MV-4-11 (cell line): ENCODE data around the gene TESMIN.

Source experiments
- DNase-seq: peaks from one replicate; lab custom pipeline; 2025; lab: John Stamatoyannopoulos, UW

The TESMIN gene

DNA sequence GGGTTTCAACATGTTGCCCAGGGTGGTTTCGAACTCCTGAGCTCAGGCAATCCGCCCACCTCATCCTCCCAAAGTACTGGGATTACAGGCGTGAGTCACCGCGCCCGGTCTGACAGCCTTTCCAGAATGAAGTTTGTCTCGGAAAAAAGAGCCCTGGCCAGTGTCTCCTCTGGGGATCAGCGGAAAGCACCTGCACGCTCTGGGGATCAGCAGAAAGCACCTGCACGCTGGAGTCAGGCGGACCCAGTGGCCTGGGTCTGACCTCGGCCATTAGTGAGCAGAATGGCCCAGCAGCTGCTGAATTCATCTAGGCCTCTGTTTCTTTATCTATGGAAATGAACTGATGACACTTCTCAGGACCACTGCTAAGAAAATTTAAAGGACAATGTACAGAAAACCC, 10.5 kb upstream of the TESMIN start:
- DNase-seq: no peak

DNA sequence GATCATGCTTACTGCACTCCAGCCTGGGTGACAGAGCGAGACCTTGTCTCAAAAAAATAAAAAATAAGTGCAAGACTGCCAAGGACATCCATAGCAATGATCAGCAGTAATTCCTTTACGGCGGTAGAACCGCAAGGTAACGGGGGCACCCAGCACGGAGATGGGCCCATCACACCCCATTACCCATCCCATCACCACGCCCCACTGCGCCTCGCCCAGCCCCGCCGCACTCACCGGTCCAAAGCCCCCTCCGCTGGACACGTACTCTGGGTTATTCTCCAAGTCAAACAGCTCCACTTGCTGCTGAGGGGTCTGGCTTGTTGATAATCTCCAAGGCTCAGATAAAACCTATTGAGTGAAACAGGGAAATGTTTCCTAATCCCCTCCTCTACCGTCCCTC, 8.7 kb upstream of the TESMIN start:
- no peak for DNase-seq

DNA sequence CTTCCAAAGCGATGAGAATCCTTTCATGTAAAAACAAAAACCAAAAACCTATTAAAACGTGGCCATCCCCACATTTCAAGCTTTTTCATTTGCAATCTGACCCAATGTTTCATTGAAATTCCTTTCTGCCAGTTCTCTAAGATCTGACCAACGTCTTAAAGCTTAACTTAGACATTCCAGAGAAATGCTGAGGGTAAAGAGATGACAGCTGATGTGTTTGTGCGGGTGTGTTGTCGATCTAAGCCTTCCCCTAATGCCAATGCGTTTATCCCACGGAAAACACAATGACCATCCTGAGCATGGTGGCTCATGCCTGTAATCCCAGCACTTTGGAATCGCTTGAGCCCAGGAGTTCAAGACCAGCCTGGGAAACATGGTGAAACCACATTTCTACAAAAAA, 6.4 kb upstream of the TESMIN start:
- DNase-seq: no peak

DNA sequence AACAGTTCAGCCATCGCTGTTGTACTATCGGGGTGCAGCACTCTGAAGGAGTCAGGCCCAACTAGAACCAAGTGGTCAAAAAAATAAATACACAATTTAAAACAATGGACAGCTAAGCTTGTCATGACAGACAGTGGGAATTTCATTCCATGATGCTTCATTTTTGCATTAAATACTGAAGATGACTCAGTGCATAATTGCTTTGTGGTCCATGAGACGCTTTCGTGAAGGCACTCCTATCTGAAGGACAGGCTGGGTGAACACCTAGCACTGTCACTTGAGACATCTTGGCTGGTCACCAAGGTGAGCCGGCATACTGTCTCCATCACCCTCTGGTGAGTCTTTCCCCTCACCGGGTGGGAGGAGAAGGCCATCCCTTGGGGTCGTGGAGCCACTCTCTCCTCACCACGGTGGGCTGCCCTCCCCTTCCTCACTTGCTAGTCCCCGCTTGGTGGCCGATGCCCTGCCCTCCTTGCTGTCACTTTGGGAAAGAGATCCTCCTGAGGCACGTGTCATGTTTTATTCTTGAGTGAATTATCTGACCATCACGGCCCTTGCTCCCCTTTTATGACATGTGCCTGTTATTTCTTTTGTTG, 4.9 kb upstream of the TESMIN start:
- DNase-seq: no peak

DNA sequence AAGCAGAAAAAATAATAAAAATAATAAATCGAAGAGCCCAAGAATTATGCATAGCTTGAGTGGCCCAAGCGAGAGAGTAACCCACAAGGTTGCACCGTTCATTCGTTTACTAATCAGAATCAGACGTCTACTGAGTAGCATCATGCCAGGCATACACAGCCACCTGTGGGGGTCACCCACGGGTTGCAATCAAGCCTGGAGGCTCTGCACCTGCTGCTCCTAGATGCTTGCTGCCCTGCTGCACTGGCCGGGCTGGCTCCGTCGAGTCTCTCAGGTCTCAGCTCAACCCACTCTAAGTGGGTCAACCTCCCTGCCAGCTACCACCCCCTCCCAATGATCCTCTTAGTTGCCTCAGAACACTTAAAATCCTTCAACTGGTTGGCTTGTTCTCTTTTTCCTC, 2.0 kb upstream of the TESMIN start:
- DNase-seq: no peak

DNA sequence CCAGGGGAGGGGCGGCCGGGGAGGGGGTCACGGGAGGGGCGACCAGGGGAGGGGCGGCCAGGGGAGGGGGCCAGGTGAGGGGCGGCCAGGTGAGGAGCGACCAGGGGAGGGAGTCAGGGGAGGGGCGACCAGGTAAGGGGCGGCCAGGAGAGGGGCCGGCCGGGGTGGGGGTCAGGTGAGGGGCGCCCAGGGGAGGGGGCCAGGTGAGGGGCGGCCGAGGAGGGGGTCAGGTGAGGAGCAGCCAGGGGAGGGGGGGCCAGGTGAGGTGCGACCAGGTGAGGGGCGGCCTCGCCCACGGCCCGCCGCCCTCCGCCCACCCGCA, 355 bp downstream of the TESMIN start:
- DNase-seq: no peak

DNA sequence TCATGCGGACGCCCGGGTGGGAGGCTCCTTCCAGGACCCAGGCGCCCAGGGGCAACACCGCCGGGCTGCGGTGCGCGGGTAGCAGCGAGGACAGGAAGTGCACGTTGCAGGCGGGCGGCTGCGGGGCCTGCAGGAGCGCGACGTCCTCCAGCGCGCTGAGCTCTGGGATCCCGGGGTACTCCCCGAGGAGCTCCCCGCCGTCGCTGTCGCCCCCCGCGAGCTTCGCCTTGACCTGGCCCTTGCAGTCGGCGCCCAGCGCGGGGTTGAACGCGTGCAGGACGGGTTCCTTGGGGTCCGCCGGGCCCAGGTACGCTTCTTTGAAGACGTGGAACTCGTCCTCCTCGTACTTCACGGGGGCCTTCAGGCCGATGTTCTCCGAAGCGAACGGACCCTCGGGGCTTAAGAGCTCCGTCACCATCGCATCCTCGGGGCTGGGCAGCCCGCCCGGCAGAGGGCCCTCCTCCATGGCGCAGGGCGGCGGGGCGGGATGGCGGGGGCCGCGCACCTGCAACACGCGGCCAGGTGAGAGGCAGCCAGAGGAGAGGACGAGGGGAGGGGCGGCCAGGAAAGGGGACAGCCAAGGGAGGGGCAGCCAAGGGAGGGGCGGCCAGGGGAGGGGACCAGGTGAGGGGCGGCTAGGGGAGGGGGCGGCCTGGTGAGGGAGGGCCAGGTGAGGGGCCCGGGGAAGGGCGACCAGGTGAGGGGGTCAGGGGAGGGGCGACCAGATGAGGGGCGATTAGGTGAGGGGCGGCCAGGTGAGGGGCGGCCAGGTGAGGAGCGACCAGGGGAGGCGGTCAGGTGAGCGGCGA, 921 bp downstream of the TESMIN start:
- no peak for DNase-seq

DNA sequence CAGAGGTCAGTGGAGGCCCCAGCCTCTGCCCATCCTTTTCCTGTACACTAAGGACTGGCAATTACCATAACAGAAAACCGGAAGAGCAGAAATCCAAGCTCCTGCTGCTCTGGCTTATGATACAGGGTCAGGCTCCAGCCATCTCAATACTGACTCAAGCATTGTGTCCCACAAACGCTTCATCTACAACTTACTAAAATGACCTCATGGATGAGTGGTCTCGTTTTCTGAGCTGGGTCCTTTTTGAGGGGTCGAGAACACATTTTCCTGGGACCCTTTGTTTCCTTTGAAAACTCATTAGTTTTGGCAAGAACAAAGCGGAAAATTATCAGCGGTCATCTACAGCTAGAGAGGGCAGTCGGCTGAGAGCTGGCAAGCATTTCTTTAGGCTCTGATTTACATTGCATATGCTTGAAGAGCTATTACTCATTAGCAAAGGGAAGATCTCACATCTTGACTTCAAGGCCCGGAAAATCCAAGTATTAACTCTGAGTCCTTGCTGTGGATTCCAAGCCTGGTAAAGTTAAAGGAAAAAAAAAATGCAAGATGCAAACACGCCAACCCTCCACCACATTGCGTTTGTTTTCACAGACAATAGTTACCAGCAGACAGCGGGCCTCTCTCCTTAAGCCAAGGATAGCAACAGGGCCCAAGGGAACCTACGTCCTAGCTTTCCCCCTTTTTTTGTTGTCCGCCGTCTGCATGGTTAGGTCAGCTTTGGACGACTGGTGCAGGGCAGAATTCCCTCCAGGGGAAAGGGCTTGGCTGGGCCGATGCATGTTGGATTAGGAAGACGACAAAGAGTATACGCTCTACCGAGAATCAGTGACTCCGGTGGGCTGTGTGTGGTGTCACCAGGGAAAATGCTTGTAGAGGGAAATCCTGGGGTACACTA, 1.8 kb downstream of the TESMIN start:
- no peak for DNase-seq

DNA sequence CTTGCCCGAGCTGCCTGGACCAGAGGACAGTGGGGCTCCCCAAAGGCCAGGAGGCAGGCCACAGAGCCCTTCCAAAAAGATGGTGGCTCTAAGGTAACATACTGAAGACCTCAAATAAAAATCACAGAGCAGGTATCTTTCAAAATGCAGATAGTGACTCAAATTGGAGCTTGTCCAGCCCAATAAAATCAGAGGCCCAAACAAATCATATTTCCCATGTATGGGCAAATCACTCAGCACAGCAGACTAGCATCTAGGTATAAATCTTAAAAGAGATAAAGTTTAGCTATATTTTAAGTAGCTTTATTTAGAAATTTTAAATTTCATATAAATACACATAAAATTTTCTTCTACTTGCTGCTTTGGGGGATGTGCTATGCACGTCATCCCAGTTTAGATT, 3.3 kb downstream of the TESMIN start:
- DNase-seq: no peak

DNA sequence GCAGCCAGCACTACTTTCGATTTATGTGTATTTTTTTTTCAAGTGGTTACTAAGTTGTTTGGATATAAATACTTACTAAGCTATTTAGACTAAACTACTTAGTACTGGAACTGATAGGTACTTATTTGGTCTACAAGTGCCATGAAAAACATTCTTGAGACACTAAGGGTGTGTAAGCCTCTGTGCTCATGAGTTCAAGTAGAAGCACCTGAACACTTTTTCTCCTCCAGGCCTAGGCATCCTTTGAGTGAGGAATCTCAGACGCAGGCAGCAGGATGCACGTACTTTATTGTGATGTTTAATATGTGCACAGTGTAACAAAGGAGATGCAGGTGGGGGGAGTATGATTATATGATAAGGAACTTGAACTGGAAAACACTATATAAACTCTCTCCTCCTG, 7.8 kb downstream of the TESMIN start:
- no peak for DNase-seq

DNA sequence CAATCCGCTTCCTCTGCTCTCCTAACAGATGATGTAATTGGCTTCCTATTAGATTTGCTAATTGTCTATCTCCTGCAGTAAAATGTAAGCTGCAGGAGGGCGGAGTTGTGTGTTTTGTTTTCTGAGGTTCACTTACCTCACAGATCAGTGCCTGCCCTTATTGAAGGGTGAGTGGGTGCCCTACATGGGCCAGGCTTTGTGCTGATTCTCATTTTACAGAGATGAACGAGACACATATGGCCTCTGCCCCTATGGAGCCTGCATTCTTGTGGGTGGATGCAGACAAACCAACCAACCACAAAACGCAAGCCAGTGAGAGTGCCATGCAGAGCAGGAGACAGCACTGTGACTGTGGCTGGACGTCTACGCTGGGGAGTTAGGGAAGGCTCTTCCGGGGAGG, 9.9 kb downstream of the TESMIN start:
- DNase-seq: no peak

DNA sequence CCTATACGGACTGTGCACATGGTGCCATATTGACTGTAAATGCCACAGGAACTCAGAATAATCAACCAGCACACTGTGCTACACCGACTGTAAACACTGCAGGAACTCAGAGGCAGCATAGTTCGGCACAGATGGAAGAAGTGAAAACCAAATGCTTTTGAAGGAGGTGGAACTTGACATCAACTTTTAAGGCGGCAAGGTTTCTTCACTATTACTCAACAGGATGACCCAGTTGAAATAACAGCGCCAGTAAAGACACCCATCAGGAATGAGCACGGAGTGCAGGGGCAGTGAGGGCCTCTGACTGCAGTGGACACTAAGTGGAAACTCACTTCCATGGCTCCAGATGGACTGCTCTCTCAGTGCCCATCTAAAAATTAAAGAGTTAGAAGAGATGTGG, 15.7 kb downstream of the TESMIN start:
- DNase-seq: peak; percentile 78

DNA sequence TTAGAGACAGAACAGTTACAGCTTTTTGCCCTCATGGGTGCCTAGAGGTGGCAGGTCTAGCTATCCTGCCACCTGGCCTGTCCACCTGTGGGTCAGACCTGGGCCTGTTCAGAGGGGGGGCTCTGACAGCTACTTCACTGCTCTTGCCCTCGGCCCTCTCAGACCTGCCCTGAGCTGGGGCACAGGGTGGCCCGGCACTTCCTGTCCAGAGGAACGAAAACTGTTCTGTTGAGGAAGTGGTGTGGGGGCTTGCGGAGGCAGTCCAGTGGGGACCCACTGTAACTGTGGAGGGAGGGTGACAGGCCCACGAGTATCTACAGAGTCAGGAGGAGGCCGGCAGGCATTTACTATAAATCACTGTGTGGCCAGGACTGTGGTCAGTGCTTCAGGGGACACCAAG, 16.2 kb downstream of the TESMIN start:
- DNase-seq: peak; percentile 58

DNA sequence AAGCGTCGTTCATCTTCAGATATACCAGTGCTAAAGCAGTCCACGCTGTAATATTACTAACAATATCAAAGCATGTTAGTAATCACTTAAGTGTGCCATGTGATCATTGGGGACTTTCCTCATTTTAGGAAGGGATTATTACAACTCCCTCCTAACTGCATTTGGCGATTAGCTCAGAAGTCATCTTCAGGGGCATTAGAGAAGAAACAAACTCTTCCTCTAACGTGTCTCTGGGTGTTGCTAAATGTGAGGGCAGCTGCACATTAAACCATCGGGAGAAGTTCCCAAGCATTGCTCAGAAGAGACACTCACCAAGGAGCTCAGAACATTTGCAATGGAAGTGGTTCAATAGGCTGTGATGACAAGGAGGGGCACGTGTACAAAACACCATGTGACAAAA, 17.2 kb downstream of the TESMIN start:
- no peak for DNase-seq

DNA sequence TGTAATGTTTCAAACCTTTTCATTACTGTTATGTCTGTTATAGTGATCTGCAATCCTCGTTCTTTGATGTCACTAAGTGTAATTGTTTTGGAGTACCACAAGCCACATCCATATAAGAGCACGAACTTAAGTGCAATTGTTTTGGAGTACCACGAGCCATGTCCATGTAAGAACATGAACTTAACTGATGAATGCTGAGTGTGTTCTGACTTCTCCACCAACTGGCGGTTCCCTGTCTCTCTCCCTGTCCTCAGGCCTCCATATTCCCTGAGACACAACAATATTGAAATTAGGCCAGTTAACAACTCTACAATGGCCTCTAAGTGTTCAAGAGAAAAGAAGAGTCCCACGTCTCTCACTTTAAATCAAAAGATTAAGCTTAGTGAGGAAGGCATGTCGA, 23.5 kb downstream of the TESMIN start:
- DNase-seq: no peak

DNA sequence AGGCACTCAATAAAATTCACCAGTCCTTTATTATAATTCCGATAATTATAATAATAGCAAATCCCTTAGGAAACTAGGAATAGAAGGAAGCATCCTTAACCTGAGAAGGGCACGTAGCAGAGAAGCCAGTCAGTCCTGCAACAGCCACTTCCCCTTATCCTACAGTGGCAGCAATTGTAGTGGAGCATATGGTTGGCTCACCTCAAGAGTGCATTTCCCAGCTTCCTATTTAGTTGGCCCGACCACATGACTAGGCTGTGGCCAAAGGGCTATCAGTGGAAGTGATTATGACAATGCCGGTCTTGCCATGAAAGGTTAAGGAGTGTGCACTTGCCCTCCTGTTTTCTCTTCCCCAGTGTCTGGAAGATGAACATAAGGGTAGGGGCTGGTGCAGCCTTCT, 27.0 kb downstream of the TESMIN start:
- peak; percentile 70 for DNase-seq

DNA sequence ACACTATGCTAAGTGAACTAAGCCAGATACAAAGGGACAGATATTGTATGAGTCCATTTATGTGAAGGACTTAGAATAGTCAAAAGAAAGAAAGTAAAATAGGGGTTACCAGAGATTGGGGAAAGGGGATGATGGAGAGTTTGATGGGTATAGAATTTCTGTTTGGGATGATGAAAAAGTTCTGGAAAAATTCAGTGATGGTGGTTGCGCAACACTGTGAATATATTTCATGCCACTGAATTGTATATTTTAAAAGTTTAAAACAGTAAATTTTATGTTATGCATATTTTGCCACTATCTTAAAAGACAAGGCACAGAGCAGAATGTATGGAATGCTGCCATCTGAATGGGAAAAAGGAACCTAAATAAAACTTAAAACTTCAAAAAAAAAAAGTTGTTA, 29.2 kb downstream of the TESMIN start:
- DNase-seq: no peak

DNA sequence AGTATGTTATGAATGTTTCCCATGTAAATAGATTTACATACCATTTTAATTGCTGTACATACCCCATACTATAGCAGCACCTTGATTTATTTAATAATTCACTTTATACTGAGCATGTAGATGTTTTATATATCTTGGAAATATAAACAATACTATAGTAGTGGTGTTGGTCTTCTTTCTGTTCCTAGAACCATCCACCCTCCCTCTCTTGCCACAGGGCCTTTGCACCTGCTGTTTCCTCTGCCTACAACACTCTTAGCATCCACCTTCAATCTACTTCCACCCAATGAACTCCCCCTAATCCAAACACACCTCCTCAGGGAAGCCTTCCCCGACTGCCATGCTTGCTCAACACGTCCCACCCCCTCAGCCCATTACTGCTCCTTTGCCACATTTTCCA, 30.2 kb downstream of the TESMIN start:
- DNase-seq: no peak

DNA sequence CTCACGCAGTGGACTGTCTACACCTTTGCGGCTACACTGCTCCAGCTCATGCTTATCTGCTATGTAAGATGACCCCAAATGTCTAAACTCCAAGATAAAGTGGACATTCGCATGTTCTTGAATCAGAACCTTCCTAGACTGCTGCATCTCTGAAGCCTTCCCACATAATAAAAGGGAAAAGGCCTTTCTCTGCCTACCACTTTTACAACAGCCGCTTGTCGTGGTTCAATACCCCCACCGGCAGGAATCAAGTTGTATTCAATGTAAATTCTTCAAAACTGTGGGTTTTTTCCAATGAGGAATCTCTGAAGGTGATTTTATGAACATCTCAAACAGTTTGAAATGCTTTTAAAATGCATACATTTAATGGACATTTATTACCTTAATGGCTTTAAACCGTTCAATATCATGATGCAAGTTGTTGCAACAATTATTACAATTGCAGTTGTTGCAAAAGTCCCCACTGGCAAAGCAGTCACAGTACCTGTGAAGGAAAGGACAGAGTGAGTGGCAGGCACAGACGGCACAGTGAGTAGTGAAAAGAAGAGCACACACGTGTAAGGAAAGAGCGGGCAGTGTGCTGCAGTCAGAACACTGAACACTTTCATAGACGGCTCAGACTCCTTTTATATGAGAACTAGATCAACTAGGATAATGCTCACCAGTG, 35.7 kb downstream of the TESMIN start:
- DNase-seq: no peak

DNA sequence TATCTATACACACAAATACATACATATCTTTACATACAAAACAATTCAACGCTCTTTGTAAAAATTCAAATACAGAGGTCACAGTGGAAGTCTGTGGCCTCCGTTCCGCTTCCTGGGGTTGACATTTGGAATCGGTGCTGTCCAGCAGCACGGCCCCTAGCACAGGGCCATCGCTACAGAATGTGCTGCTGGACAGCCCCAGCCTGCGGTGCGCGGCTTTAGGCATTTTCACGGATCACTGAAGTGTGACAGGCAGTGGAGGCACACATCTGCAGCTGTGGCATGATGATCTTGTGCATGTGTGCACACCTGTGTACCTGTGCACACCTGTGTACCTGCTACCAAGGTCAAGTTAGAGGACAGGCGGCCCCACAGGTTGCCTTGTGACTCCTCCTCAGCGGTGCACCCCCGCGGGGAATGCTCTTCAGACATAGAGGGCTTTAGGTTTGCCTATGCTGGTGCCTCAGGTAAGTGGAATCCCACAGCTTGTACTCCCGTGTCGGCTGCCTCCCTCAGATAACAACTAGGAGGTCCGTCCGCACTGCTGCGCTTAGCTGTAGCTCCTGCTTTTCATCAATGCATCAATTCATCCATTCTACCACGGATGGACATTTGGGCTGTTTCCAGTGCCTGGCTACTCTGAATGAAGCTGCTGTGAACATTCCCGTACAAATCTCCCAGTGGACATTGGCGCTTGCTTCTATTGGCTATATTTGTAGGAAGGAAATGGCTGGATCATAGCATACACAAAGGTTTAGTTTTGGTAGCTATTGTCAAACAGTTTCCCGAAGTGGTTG, 37.1 kb downstream of the TESMIN start:
- no peak for DNase-seq

DNA sequence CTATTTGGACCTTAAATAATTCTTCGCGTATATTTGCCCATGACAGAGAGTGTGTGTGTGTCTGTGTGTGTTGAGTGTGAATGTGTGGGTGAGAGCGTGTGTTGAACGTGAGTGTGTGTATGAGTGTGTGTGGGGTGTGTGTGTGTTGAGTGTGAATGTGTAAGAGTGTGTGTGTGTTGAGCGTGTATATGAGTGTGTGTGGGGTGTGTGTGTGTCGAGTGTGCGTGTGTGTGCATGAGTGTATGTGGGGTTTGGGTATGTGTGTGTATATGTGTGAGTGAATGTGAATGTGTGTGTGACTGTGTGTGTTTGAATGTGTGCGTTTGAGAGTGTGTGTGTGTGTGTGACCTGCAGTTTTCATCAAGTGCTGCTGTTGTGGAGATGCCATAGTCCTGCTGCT, 40.2 kb downstream of the TESMIN start:
- no peak for DNase-seq

DNA sequence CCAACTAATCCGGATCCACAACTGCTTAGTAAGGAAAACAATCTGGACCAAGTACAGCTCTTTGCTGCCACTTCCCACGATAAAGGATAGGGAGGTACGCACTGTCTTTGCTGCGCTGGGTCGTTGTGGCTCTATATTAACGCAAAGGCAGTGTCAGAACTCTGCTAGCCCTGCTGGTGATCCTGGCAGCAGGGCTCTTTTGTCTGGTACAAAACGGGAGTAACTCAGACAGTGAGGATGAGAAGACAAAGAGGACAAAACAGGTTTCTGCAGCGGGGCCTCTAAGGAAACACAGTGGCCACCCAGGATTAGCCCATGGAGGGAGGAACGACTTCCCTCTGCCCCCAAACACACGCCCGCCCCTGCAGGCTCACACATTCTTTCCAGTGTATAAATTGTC, 40.9 kb downstream of the TESMIN start:
- DNase-seq: no peak
